GM19395 (cell line): ENCODE measurements around the gene HSF5.
"Not testable (repeated sequence)": the region's sequence is repeated elsewhere in the genome, so short reads cannot be mapped to it uniquely, and the experiment has no call there.

Experiments
- ATAC-seq: cut with Tn5 transposase; IDR thresholded peaks from one replicate; pipeline ENCODE4 v1.9.1; 2021; ENCODE audit warnings: mild to moderate bottlenecking, moderate library complexity; ENCODE audit not compliant: unreplicated experiment

Gene HSF5

GRCh38 chr17:58414596-58414997 is 73.6 kb downstream of the HSF5 start:
- no peak for ATAC-seq

- ATAC-seq = no peak
Measured at GRCh38 chr17:58413684-58414083, 74.5 kb downstream of the HSF5 start.

- ATAC-seq = no peak
Measured at GRCh38 chr17:58412961-58413586, 75.1 kb downstream of the HSF5 start.

DNA sequence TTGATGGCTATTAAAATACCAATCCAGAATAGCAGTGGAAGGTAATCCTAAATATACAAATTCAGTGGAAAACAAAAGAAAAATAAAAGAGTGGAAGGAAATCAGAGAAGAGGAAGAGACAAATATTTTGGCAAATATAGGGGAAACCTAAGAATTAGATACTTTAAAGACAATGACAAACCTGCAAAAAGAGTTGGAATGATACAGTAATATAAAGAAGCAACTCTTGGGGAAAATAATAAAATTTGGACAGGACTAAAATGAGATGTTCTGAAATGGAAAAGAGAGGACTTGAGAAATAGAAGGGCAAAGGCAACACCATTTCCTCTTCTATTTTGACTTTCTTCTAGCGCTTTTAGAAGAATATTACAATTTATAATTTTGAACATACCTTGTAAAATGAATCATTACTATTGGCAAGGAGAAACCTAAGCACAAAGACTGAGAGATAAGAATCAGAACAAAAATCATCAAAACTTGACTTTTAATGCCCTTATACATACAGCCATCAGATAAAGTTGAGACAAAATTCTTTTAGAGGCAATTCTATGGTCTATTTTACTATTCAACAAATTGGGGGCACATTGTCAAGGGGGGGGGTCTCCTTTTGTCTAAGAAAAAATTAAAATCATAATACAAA is 76.0 kb downstream of the HSF5 start:
- ATAC-seq = no peak

GRCh38 chr17:58411408-58411894 is 76.8 kb downstream of the HSF5 start:
- no peak for ATAC-seq

DNA sequence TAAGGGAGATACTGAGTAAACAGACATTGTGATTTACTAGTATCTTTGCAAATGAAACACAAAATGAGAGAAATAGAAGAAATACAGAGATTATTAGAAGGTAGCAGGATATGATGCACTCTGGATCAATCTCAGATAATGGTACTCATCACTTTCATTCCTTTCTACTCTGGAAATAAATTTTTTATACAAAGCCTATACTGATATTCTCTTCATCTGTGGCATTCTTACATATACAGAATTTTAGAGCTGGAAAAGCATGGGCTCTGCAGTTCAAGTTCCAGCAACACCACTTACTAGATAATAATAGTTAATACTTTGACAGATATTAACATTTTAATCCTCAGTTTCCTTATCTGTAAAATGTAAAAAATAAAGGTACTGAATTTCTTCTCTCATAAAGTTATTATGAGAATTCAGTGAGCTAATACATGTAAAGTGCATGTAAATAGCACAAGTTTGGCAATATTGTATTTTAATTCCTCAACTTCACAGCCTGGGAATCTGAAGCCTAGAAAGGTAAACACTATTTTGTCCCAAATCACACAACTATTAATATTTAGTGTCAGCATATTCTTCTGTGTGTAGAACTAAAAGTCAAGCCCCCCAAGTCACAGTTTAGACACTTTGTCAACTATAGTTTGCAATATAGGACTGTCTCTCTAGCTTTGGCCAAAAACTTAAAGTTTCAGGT is 77.3 kb downstream of the HSF5 start:
- ATAC-seq = no peak

DNA sequence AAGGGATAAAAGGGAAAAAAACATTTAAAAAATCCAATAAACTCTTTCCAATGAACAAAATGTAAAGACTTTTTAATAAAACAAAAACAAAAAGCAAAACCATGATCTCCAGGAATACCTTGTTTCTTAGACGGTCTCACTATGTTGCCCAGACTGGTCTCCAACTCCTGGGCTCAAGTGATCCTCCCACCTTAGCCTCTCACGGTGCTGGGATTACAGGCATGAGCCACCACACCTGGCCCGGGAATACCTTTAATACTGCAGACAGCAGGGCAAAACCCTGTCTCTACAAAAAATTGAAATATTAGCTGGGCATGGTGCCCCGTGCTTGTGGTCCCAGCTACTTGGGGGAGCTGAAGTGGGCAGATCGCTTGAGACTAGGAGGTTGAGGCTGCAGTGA is 78.8 kb downstream of the HSF5 start:
- ATAC-seq = no peak

DNA sequence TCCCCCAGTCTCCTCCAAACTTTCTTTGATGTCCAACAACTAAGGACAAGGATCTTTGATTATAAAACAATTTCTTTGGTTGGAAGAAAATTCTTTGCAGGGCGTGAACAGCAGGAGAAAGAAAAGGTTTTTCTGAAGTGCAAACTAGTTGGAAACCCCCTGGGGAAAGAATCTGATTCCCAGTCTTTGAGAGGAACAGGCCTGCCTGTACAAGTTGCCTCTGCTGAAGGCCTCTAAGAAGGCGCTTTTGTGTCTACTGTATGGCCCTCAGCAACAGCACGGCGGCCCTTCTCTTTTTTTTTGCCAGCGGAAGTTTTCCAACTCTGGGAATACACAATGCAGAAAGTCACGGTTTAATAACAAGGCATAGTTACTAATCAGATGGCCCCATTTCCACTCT is 84.9 kb downstream of the HSF5 start:
- no peak for ATAC-seq

- no peak for ATAC-seq
Measured at GRCh38 chr17:58402679-58403078, 85.5 kb downstream of the HSF5 start.

- ATAC-seq = no peak
Measured at GRCh38 chr17:58402047-58402446, 86.2 kb downstream of the HSF5 start.

- ATAC-seq = no peak
Measured at GRCh38 chr17:58401287-58401686, 86.9 kb downstream of the HSF5 start.

DNA sequence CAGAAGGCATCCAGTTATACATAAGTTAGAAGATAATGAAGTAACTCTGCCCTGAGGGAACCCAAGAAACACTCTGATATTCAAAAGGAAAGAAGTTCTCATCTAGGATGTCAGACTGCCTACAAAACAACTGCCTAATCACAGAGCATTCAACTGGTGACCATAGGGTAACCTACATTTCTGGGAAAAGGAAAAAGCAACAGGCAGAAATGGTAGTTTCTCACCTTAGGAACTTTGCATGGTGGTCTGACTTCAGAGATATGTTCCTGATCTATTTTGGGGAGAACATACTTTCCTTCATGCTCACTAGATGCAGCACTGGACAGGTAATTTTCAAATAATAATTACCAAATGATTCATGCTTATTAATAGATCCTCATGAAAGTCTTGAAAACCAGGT is 87.4 kb downstream of the HSF5 start:
- ATAC-seq = no peak

DNA sequence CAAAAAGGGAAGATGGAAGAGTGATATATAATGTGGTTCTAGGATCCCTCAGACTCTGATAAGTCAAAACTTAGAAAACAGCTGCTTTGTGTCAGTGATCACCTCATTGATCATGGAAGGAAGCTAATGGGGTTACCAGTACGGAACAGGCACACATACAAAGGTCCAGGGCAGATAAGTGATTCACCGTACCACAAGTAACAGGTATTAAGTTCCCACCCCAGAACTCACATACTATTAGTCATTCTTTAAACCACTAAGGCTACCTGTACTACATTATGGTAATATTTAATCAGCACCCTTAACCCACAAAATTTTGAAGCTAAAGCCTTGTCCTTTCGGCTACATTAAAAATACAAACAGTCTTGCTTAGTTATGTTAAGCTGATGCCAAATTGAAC is 88.2 kb downstream of the HSF5 start:
- ATAC-seq = no peak

DNA sequence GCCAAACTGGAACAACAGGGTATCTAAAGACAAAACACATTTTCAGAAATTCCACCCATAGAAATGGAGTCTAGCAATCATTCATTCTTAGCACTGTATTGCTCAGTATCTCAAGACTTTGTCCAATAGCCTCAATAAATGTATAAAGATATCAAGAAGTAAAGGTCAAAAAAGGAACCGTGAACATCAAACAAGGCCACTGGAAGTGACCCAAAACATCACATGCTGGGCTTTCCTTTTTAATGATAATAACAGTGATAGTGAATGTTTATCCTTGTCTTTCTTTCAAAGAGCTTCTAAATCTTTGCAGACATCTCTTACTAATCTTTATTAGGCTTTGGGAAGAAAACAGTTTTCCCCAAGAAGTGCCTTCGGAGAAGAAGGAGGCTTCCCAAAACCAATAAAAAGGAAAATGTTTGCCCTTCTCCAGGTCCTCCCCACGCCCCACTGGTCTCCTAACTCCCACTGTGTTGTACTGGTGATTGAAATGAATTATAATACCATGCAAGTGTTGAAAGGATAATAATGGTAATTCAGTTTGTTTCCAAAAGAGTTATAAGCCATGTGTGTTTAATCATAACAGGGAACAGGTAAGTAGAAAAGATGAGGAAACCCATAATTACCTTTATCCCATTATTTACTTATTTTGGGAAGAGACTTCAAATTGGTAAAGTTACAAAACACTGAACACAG is 89.5 kb downstream of the HSF5 start:
- ATAC-seq = no peak

- not testable (repeated sequence) for ATAC-seq
Measured at GRCh38 chr17:58397421-58397820, 90.8 kb downstream of the HSF5 start.

DNA sequence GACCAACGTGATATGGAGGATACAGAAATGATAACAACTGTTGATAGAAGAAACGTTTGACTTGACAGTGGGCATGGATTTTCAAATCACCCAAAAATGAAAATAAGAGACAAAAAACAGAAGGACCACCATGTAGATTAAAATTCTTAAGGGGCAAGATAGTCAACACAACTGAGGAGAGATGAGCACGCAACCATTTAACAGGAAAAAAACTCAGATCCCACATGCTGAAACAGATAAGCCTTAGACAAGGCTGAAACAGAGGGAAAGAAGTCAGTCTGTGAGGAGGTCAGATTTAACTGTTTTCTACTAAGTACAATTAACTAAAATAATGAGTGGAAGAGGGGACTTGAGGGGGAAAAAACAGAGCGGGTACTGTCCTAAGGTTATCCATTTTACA is 92.0 kb downstream of the HSF5 start:
- ATAC-seq = no peak

GRCh38 chr17:58394534-58395223 is 93.5 kb downstream of the HSF5 start:
- ATAC-seq = no peak

GRCh38 chr17:58391302-58391984 is 96.8 kb downstream of the HSF5 start:
- ATAC-seq = no peak

DNA sequence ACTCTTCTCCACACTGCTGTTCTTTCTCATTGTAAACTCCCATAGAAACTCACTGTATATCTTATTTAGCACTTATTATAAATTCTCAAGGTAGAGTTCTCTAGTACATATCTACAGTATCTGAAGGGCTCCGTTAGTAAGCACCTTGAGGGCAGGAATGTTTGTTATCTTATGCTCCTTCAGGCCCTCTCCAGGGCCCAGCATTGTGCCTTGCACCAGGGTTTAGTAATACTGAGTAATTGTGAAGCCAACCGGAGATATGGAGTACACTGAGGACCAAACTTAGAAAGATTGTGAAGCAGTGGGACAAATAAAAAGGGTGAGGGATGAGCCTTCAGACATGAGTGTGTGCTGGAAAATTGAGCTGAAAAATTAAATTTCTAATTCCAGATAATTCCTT is 97.3 kb downstream of the HSF5 start:
- no peak for ATAC-seq
